GM06990 (cell line): ENCODE data around the gene CENPO.

Experiments
- DNase-seq: peaks from one replicate; pipeline ENCODE4 v3.0.0-alpha.2; 2011; ENCODE audit not compliant: insufficient read length; ENCODE audit errors: extremely low read depth
- H3K27me3 ChIP-seq: replicated peaks from 2 replicates; pipeline ENCODE4 v1.6.0; 2011; ENCODE audit warnings: low read length; ENCODE audit not compliant: control insufficient read depth, insufficient read depth
- H3K36me3 ChIP-seq: 2 replicates; pipeline ENCODE4 v1.5.1; 2011; ENCODE audit warnings: low read length; ENCODE audit not compliant: control insufficient read depth, insufficient read depth
- H3K4me3 ChIP-seq: replicated peaks from 2 replicates; pipeline ENCODE4 v1.5.1; 2011; ENCODE audit warnings: low read depth, mild to moderate bottlenecking, control low read depth, low read length
- TF ChIP-seq, protein P1 (sequence below): IDR thresholded peaks from 2 replicates; pipeline ENCODE4 v1.5.1; 2011; ENCODE audit warnings: low read length, control low read depth, mild to moderate bottlenecking, inconsistent platforms; ENCODE audit not compliant: insufficient read depth, poor library complexity, severe bottlenecking

Gene CENPO

DNA sequence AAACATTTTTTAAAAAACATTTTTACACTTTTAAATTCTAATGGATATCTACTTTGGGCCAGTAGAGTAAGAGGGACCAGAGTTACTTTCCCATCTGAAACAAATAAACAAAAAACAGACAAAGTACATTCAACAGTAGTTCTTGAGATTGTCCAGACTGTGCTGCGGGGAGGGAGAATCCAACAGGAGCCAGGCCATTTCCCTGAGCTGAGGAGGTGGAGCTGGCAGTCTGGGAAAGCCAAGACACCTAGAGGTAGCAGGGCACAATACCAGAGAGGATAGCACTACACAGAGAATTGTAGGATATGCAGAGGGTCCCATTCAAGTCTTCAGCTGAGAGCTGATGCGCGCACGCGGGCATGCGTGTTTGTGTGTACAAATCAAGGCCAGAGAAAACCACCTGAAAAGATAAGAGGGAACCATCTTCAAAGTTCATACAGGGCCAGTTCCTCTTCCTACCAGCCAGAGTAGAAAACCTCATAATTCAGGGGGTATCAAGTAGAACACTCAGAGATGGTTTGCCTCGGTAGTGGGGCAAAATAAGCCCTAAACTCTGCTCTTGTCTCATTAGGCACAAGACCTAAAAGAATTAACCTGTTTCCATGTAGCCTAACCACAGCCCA, 44.0 kb upstream of the CENPO start:
- no peaks in the 10 kb centered on the region; the same call in none of the 2 replicates for H3K36me3 ChIP-seq
- H3K4me3 ChIP-seq = no peak overlapping the region
- no peak for DNase-seq
- H3K27me3 ChIP-seq = no peaks in the 10 kb centered on the region
- TF ChIP-seq, protein P1, sequence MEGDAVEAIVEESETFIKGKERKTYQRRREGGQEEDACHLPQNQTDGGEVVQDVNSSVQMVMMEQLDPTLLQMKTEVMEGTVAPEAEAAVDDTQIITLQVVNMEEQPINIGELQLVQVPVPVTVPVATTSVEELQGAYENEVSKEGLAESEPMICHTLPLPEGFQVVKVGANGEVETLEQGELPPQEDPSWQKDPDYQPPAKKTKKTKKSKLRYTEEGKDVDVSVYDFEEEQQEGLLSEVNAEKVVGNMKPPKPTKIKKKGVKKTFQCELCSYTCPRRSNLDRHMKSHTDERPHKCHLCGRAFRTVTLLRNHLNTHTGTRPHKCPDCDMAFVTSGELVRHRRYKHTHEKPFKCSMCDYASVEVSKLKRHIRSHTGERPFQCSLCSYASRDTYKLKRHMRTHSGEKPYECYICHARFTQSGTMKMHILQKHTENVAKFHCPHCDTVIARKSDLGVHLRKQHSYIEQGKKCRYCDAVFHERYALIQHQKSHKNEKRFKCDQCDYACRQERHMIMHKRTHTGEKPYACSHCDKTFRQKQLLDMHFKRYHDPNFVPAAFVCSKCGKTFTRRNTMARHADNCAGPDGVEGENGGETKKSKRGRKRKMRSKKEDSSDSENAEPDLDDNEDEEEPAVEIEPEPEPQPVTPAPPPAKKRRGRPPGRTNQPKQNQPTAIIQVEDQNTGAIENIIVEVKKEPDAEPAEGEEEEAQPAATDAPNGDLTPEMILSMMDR = no peak

DNA sequence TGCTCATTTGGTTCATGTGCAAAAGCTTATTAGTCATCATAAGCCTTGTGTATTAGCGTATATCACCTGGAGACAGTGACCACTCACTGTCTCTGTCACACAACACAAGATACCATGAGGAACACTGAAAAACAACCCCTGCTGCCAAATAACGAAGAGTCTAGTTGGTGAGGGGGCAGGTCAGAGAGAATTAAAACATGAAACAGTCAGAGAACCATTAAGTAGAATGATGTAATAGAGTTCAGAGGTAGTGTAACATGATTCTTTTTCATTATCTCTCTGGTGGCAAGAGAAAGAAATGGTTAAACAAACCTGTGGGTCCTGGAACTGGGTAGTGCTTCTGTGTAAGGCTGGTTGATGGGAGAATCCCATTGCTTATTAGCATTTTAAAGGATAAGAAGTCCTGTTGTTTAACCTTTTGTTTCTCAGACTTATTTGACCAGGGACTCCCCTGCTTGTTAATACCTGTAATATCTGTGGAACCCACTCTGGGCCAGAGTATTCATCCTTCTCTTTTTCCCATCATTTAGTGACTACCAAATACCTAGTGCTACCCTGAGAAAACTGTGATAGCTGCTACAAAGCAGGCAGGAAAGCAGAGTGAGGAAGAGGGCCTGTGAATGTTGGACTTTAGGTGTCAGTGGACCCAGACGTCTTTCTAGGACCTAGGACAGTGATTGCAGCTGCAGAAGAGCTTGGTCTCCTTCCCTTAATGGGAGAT, 38.1 kb upstream of the CENPO start:
- H3K36me3 ChIP-seq = peaks cover 3% of the 10 kb centered on the region
- no peak for DNase-seq
- TF ChIP-seq, protein P1 = no peak
- H3K27me3 ChIP-seq = no peaks in the 10 kb centered on the region
- H3K4me3 ChIP-seq = no peak overlapping the region

DNA sequence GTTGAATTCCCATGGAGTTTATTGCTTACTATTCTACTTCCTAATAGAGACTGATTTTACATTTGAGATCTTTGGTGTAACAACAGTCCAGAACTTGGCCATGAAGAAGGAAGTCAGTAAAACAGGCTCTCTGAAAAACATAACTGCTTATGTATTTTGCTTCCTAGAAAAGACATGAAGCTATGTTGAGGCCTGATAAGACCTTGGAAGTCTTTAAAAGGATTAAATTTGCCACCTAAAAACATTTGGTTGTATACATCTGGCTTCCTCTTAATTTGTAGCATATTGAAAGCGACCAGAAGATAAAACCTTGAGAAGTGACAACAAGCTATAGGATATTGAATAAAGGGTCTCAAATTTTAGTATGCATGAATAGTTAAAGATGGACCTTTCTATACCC, 36.4 kb upstream of the CENPO start:
- no peak overlapping the region for H3K4me3 ChIP-seq
- H3K27me3 ChIP-seq = no peaks in the 10 kb centered on the region
- TF ChIP-seq, protein P1 = no peak
- peaks cover 3% of the 10 kb centered on the region for H3K36me3 ChIP-seq
- DNase-seq = no peak

DNA sequence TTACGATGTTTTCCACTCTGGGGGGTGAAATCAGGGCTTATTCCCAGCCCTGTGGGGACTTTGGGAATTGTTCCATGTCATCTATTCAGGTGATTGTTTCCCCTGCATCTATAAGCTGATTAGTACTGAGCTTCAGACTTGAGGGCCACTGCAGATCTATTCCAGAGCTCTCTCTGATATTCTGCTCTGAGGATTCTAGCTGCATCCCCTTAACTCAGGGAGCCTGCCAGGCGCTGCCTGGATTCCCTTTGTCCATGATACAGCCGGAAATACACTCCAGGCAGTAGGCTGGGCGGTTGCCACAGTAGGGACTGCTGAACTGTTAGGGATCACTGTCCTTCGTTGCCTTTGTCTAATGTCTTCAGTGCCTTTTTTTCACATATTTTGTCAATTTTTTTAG, 31.4 kb upstream of the CENPO start:
- DNase-seq = no peak
- TF ChIP-seq, protein P1 = no peak
- no peaks in the 10 kb centered on the region for H3K27me3 ChIP-seq
- H3K36me3 ChIP-seq = peaks cover 3% of the 10 kb centered on the region
- no peak overlapping the region for H3K4me3 ChIP-seq

DNA sequence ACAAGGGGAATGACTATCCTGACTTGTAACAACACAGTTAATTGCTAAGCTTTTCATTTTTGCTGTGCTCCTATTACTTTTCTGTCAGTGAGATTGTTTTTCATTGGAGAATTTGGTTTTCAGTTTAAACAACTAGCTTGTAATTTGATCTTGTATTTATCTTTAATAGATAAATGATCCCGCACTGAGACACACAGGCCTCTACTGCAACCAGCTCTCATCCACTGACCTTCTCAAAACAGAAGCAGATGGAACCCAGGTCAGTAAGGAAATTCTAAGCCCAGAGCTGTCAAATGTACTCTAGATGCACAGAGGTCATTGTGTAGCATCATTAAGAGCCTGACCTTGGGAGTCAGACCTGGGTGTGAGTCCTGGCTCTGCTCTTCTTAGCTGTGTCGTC, 30.7 kb upstream of the CENPO start:
- Histone ChIP-seq H3K36me3 (peaks cover 3% of the 10 kb centered on the region), H3K27me3 (no peaks in the 10 kb centered on the region), H3K4me3 (no peak overlapping the region)
- DNase-seq = no peak
- TF ChIP-seq, protein P1 = no peak
